ENCODE measurements around the gene MYO1E.

The MYO1E gene

DNA sequence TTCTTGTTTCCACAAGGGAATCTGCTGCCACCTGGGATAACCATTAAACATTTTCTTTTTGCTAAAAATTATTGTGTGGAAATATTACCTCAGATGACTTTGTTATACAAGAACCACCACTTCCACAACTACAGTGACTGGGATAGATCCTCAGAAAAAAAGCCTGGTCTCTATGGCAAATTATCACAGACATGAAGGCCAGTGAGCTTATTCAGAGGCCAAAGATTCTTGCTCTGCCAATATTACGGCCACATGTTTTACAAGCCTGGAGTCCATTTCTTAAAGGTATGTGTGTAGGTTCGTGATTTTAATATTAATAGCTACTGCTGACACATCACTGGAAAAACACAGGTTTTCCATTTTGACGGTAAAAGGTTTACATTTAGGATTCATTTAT, 73.8 kb downstream of the MYO1E start:
- DNase-seq (ENCODE audit: low spot score) = no peak
- TF ChIP-seq, protein P1, sequence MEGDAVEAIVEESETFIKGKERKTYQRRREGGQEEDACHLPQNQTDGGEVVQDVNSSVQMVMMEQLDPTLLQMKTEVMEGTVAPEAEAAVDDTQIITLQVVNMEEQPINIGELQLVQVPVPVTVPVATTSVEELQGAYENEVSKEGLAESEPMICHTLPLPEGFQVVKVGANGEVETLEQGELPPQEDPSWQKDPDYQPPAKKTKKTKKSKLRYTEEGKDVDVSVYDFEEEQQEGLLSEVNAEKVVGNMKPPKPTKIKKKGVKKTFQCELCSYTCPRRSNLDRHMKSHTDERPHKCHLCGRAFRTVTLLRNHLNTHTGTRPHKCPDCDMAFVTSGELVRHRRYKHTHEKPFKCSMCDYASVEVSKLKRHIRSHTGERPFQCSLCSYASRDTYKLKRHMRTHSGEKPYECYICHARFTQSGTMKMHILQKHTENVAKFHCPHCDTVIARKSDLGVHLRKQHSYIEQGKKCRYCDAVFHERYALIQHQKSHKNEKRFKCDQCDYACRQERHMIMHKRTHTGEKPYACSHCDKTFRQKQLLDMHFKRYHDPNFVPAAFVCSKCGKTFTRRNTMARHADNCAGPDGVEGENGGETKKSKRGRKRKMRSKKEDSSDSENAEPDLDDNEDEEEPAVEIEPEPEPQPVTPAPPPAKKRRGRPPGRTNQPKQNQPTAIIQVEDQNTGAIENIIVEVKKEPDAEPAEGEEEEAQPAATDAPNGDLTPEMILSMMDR (IDR thresholded peaks at IDR 0.05; ENCODE audit: extremely low read depth, missing control alignments) = no peak

DNA sequence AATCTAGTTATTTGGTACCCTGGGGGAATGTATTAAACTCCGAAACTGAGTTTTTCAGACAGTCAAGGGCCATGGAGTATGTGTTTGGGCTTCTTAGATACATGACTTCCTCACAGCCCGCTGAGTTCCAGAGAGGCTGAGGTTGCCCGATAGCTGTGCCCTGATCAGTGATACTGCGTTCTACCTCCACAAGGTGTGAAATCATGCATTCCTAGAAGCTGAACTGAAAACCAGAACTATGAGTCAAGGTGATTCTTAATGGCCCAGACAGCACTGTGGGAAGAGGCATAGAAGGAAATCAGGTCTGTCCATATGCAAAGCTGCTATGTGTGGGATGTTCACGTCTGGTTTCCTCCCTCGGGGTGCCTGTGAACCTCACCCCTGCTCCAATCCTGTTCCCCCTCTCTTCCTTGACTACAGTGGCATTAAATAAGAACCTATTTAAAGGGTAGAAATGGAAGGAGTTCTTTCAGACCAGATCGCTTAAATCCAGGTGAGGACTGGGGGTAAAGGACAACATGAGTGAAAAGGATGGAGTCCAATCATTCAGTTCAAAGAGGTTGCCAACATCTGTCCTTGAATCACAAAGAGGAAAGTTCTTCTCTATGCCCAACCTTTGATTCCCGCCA, 74.3 kb downstream of the MYO1E start:
- TF ChIP-seq, protein P1 (IDR thresholded peaks at IDR 0.05; ENCODE audit: extremely low read depth, missing control alignments) = no peak
- peak; percentile 35 for DNase-seq (ENCODE audit: low spot score)

DNA sequence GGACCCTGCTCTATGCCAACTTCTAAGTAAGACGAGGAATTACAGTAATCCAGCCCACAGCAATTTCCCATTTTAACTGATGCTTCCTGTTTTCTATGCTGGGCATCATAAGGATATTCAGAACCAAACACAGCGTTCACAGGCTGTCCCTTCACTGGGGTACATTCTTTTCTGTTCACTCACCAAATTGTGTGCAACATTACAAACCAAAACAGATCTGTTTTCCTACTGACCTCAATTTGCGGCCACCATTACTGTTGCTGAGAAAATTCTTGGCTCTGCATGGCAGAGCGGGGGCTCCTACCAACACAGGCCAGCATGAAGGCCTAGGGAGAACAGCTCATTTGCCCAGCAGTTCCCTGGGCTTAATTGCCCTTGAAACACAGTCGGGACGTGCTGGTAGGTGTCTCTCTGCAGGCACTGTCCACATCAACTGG, 76.5 kb downstream of the MYO1E start:
- TF ChIP-seq, protein P1 (IDR thresholded peaks at IDR 0.05; ENCODE audit: extremely low read depth, missing control alignments) = no peak
- no peak for DNase-seq (ENCODE audit: low spot score)

DNA sequence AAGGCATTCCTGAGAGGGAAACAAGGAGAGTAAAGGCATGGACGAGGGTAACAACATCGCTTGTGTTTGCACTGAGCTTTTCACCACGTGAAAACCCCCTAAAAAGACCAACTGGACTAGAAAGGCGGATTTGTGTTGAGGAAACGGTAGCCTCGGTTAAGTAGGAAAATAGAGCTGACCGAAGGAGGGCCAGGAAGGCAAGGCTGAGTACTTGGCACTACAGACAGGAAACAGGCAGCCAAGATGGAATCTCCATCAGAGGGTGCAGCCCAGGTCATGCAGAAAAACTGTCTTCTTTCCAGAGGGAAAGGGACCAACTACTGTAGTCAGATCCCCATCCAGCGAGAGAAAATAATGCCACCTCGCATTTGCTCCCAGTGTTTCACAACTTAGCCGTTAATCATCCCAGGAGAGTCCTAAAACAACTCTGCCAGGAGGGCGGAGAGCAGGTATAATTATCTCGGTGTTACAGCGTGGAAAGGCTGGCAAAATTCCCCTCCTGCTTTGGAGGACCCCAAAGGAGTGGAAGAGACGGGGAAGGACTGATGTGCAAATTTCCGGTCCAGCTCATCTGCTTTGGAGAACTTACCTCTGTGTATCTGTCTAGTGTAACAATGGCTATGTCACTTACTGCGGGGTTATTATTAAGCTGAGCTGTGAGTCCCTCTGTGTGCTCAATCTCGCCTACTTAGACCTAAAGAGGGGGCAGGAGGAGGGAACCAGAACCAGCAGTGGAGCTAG, 77.2 kb downstream of the MYO1E start:
- no peak for DNase-seq (ENCODE audit: low spot score)

DNA sequence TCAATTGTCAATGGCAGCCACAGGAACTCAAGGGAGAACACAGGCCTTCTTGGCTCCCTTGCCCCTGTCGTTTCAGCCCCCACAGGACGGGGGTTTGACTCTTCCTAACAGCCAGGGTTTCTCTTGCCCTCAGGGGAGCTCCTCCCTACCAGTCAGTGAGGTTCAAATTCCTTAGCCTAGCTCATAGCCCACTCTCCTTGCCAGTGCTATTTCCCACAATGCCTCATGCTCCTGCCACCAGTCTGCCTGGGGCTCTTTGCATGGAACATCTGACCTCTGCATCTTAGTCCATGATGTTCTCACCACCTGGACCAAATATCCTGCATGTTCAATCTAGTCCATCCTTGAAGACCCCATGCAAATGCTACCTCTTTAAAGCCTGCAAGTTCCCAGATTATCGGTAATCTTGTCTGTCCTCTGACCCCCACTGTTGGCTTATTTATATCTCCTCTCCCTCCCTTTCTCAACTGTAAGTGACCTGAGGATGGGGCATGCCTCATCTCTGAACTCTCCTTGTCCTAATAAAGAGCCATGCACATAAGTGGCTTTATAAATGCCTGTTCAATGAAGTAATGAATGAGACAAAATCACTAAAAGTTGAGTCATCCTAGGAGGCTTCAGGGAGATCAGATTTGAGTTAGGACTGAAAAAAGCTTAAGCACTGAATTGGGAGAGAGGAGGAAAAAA, 78.0 kb downstream of the MYO1E start:
- TF ChIP-seq, protein P1 (IDR thresholded peaks at IDR 0.05; ENCODE audit: extremely low read depth, missing control alignments) = no peak
- DNase-seq (ENCODE audit: low spot score) = no peak

More for the DNA sequence above, 77.2 kb downstream of the MYO1E start:
- TF ChIP-seq, protein P1 (IDR thresholded peaks at IDR 0.05; ENCODE audit: extremely low read depth, missing control alignments) = no peak

DNA sequence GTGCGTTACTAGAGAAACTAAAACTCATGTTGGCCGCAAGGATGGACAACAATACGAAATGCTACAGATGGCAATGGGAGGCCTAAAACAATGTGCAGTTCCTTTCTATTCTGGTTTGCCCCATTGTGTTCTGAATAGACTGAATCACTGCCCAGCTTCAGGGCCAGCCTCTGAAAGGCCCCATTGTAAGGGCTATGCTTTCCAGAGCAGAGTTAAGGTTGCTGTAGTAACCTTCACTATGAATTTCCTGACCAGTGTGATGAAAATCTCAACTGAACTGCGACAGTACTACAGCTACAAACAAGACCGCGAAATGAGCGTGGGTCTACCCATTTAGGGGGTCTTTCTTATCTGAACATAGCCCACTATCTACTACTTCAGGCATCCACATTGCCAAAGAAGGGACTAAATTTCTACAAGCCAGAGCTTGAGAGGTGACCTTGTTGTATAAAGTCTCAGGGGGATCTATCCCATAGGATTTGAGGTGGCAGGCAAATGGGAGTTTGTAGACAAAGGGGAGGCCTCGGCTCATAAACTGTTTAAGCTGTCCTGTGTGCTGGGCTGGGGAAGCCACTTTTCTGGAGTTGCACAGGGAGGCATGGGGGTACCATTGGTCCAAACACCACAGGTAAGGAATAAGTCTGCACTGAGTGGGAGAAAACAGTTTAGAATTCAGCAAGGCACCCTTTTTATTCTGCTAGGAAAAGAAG, 80.1 kb downstream of the MYO1E start:
- TF ChIP-seq, protein P1 (IDR thresholded peaks at IDR 0.05; ENCODE audit: extremely low read depth, missing control alignments) = no peak
- DNase-seq (ENCODE audit: low spot score) = no peak
